HG03565 (cell line): Measurements from ENCODE around the gene CNNM2.
"Not testable (repeated sequence)": the region's sequence is repeated elsewhere in the genome, so short reads cannot be mapped to it uniquely, and the experiment has no call there.

Experiments used
- ATAC-seq: cut with Tn5 transposase; IDR thresholded peaks from one replicate; pipeline ENCODE4 v1.9.1; 2021; ENCODE audit warnings: mild to moderate bottlenecking, moderate library complexity; ENCODE audit not compliant: unreplicated experiment

The CNNM2 gene

GRCh38 chr10:102923601-102924000 is 5.5 kb downstream of the CNNM2 start:
- ATAC-seq, result no peak

- no peak for ATAC-seq
Observed at GRCh38 chr10:102926842-102927241, 8.7 kb downstream of the CNNM2 start.

- ATAC-seq, result no peak
Observed at GRCh38 chr10:102927311-102928010, 9.4 kb downstream of the CNNM2 start.

GRCh38 chr10:102928442-102928841 is 10.3 kb downstream of the CNNM2 start:
- ATAC-seq, result not testable (repeated sequence)

GRCh38 chr10:102930720-102931119 is 12.6 kb downstream of the CNNM2 start:
- no peak for ATAC-seq

GRCh38 chr10:102931643-102932042 is 13.5 kb downstream of the CNNM2 start:
- ATAC-seq, result no peak

- no peak for ATAC-seq
Observed at GRCh38 chr10:102935505-102935904, 17.4 kb downstream of the CNNM2 start.

- no peak for ATAC-seq
Observed at GRCh38 chr10:102935939-102936605, 18.0 kb downstream of the CNNM2 start.

- ATAC-seq, result no peak
Observed at GRCh38 chr10:102941401-102941800, 23.3 kb downstream of the CNNM2 start.

GRCh38 chr10:102945449-102945848 is 27.4 kb downstream of the CNNM2 start:
- no peak for ATAC-seq

- no peak for ATAC-seq
Observed at GRCh38 chr10:102945962-102946361, 27.9 kb downstream of the CNNM2 start.

GRCh38 chr10:102946992-102947391 is 28.9 kb downstream of the CNNM2 start:
- no peak for ATAC-seq

- ATAC-seq, result no peak
Observed at GRCh38 chr10:102948176-102948575, 30.1 kb downstream of the CNNM2 start.

GRCh38 chr10:102948786-102949185 is 30.7 kb downstream of the CNNM2 start:
- ATAC-seq, result no peak

- ATAC-seq, result no peak
Observed at GRCh38 chr10:102949916-102950315, 31.8 kb downstream of the CNNM2 start.

- ATAC-seq, result no peak
Observed at GRCh38 chr10:102951316-102951715, 33.2 kb downstream of the CNNM2 start.

GRCh38 chr10:102959360-102959759 is 41.3 kb downstream of the CNNM2 start:
- ATAC-seq, result no peak

GRCh38 chr10:102960157-102960556 is 42.1 kb downstream of the CNNM2 start:
- ATAC-seq, result no peak

- ATAC-seq, result no peak
Observed at GRCh38 chr10:102962267-102962666, 44.2 kb downstream of the CNNM2 start.

GRCh38 chr10:102962951-102963755 is 45.1 kb downstream of the CNNM2 start:
- ATAC-seq, result no peak

GRCh38 chr10:102963756-102964025 is 45.6 kb downstream of the CNNM2 start:
- ATAC-seq, result no peak

GRCh38 chr10:102964064-102964463 is 46.0 kb downstream of the CNNM2 start:
- not testable (repeated sequence) for ATAC-seq
